Measurements from ENCODE around the gene COPZ2.

DNA sequence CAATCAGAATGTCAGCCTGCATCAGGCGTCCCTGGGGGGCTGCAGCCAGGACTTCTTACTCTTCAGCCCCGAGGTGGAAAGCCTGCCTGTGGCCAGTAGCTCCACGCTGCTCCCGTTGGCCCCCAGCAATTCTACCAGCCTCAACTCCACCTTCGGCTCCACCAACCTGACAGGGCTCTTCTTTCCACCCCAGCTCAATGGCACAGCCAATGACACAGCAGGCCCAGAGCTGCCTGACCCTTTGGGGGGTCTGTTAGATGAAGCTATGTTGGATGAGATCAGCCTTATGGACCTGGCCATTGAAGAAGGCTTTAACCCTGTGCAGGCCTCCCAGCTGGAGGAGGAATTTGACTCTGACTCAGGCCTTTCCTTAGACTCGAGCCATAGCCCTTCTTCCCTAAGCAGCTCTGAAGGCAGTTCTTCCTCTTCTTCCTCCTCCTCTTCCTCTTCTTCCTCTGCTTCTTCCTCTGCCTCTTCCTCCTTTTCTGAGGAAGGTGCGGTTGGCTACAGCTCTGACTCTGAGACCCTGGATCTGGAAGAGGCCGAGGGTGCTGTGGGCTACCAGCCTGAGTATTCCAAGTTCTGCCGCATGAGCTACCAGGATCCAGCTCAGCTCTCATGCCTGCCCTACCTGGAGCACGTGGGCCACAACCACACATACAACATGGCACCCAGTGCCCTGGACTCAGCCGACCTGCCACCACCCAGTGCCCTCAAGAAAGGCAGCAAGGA, 21.0 kb upstream of the COPZ2 start:
- TF ChIP-seq, protein P1, sequence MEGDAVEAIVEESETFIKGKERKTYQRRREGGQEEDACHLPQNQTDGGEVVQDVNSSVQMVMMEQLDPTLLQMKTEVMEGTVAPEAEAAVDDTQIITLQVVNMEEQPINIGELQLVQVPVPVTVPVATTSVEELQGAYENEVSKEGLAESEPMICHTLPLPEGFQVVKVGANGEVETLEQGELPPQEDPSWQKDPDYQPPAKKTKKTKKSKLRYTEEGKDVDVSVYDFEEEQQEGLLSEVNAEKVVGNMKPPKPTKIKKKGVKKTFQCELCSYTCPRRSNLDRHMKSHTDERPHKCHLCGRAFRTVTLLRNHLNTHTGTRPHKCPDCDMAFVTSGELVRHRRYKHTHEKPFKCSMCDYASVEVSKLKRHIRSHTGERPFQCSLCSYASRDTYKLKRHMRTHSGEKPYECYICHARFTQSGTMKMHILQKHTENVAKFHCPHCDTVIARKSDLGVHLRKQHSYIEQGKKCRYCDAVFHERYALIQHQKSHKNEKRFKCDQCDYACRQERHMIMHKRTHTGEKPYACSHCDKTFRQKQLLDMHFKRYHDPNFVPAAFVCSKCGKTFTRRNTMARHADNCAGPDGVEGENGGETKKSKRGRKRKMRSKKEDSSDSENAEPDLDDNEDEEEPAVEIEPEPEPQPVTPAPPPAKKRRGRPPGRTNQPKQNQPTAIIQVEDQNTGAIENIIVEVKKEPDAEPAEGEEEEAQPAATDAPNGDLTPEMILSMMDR (IDR thresholded peaks at IDR 0.05 in 8 of 11, conservative IDR thresholded peaks at IDR 0.05 in 3 of 11), result no peak
- no peak for TF ChIP-seq POLR2AphosphoS5 (IDR thresholded peaks at IDR 0.05)

All from spleen (tissue), 7 donors.